Fibroblast of peridontal ligament (primary cell): ENCODE data around the gene TEAD1.
A peak's percentile ranks its signal among the peaks of the same experiment; 100 is the strongest.

Experiments
- DNase-seq: peaks from one replicate; pipeline ENCODE4 v3.0.0-alpha.2; 2010; ENCODE audit errors: extremely low read depth

The TEAD1 gene

GRCh38 chr11:12810568-12810894, 136.3 kb downstream of the TEAD1 start:
- peak; percentile 63 for DNase-seq

- DNase-seq, result no peak
Observed at GRCh38 chr11:12811861-12812260, 137.6 kb downstream of the TEAD1 start.

GRCh38 chr11:12812849-12813248, 138.6 kb downstream of the TEAD1 start:
- DNase-seq, result no peak

- DNase-seq, result no peak
Observed at GRCh38 chr11:12813371-12814225, 139.4 kb downstream of the TEAD1 start.

GRCh38 chr11:12815129-12815480, 140.9 kb downstream of the TEAD1 start:
- DNase-seq, result no peak

- no peak for DNase-seq
Observed at GRCh38 chr11:12815931-12816494, 141.8 kb downstream of the TEAD1 start.

- no peak for DNase-seq
Observed at GRCh38 chr11:12817681-12818332, 143.6 kb downstream of the TEAD1 start.

GRCh38 chr11:12818333-12819015, 144.3 kb downstream of the TEAD1 start:
- peak; percentile 94 for DNase-seq

GRCh38 chr11:12822392-12823022, 148.3 kb downstream of the TEAD1 start:
- no peak for DNase-seq

- DNase-seq, result no peak
Observed at GRCh38 chr11:12824281-12825041, 150.2 kb downstream of the TEAD1 start.

GRCh38 chr11:12826441-12826840, 152.2 kb downstream of the TEAD1 start:
- no peak for DNase-seq

- DNase-seq, result no peak
Observed at GRCh38 chr11:12827369-12827768, 153.1 kb downstream of the TEAD1 start.

- peak; percentile 89 for DNase-seq
Observed at GRCh38 chr11:12827929-12828812, 153.9 kb downstream of the TEAD1 start.

GRCh38 chr11:12829131-12829530, 154.9 kb downstream of the TEAD1 start:
- no peak for DNase-seq

- DNase-seq, result no peak
Observed at GRCh38 chr11:12829540-12830314, 155.5 kb downstream of the TEAD1 start.

GRCh38 chr11:12831471-12832202, 157.4 kb downstream of the TEAD1 start:
- DNase-seq, result no peak

- DNase-seq, result no peak
Observed at GRCh38 chr11:12832480-12833224, 158.4 kb downstream of the TEAD1 start.

- DNase-seq, result no peak
Observed at GRCh38 chr11:12834166-12834565, 159.9 kb downstream of the TEAD1 start.
